IPS-15b (cell line): Measurements from ENCODE around the gene PTPRJ.

ENCODE experiments used
- H3K27me3 ChIP-seq: one replicate; pipeline ENCODE4 v1.6.1; 2013; ENCODE audit warnings: low read length; ENCODE audit not compliant: control insufficient read depth, insufficient read depth
- H3K36me3 ChIP-seq: one replicate; pipeline ENCODE4 v1.6.1; 2013; ENCODE audit warnings: low read length; ENCODE audit not compliant: control insufficient read depth, insufficient read depth
- H3K4me1 ChIP-seq: one replicate; pipeline ENCODE4 v1.6.1; 2013; ENCODE audit warnings: mild to moderate bottlenecking, low read length; ENCODE audit not compliant: control insufficient read depth, insufficient read depth
- H3K4me3 ChIP-seq: one replicate; pipeline ENCODE4 v1.5.1; 2013; ENCODE audit warnings: low read depth, low read length
- H3K9ac ChIP-seq: one replicate; pipeline ENCODE4 v1.6.1; 2013; ENCODE audit warnings: low read depth, mild to moderate bottlenecking, low read length
- H3K9me3 ChIP-seq: one replicate; pipeline ENCODE4 v1.6.1; 2013; ENCODE audit warnings: mild to moderate bottlenecking, low read length; ENCODE audit not compliant: control insufficient read depth, insufficient read depth

Gene PTPRJ

DNA sequence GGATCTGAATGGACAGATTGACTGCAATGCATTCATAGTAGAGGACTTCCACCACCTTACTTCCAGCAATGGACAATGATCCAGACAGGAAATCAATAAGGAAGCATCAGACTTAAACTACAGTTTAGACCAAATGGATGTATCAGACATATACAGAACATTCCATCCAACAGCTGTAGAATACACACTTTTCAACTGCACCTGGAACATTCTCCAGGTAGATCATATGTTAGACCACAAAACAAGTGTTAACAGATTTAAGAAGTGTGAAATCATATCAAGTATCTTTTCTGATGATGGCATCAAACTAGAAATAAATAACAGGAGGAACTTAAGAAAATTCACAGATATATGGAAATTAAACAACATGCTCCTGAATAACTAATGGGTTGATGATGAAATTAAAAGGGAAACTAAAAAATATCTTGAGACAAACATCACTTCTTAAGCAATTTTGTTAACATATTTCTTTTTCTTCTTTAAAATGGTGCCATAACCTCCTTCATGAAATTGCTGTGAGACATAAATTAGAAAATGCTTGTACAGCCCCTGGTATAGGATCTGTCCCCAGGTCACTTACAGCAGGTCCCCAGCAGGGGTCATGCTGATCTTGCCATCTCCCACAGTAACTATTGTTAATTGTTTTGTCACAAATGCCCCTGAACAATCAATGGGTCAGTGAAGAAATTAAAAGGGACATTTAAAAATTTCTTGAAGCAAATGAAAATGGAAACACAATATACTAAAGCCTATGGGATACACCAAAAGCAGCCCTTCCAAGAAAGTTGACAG, 136.3 kb downstream of the PTPRJ start:
- Histone ChIP-seq H3K4me3 (no peak overlapping the region), H3K9ac (no peak overlapping the region), H3K4me1 (no peaks in the 10 kb centered on the region), H3K27me3 (no peaks in the 10 kb centered on the region), H3K36me3 (no peaks in the 10 kb centered on the region), H3K9me3 (no peaks in the 10 kb centered on the region)

DNA sequence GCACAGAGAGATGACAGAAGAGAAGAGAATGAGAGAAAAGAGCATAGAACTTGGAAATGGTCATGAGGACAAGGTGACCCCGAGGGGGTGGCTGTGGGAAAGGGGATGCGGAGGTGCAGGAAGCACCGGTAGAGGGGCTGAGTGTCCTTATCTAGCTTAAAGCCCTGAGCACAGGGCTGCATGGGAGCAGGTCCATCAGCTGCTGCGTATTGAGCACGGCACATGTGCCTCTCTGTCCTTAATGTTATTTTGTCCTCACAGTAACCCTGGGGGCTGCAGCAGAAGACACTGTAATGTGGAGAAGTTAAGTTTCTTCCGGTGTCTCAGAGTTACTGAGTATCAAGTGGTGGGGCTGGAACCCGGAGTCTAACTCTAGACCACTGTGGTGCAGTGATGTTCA, 141.9 kb downstream of the PTPRJ start:
- no peaks in the 10 kb centered on the region for H3K36me3 ChIP-seq
- no peaks in the 10 kb centered on the region for H3K27me3 ChIP-seq
- H3K4me1 ChIP-seq, result peaks cover 3% of the 10 kb centered on the region

DNA sequence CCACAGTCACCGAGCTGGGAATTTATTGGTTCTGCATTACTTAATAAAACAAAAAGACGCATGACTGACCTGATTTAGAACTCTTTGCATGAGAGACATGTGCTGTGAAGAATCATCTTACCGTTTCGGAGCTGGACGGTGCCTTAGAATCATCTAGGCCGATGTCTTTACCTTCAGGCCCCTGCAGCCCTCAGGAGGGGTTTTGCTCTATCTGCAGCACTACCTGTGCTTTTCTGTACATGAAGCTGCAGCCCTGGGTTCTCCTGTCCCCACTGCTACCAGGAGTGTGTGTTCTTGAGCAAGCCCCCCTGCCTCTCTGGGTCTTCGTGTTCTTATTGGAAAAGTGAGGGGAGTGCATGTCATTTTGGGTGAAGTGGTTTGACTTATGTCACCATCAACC, 142.3 kb downstream of the PTPRJ start:
- no peaks in the 10 kb centered on the region for H3K9me3 ChIP-seq
- H3K9ac ChIP-seq, result no peak overlapping the region

More for the DNA sequence above, 141.9 kb downstream of the PTPRJ start:
- Histone ChIP-seq H3K9ac (no peak overlapping the region), H3K9me3 (no peaks in the 10 kb centered on the region), H3K4me3 (no peak overlapping the region)

DNA sequence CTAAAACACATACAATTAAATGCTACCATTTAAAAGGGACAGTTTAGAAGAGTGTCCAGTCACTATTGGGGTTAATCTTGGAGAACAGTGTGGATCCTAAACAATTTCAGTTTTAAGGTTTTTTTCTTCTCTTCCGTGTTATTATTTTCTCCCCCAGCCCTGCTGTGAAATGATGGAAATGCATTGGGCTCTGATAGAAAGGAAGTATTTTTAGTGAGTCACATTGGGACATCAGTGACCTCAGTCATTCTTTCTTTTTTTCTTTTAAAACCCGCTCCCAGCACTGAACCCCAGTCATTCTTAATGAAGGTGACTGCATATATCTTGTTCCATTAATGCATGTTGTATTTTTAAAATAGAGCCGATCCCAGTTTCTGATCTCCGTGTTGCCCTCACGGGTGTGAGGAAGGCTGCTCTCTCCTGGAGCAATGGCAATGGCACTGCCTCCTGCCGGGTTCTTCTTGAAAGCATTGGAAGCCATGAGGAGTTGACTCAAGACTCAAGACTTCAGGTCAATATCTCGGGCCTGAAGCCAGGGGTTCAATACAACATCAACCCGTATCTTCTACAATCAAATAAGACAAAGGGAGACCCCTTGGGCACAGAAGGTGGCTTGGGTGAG, 143.0 kb downstream of the PTPRJ start:
- peaks cover 3% of the 10 kb centered on the region for H3K4me1 ChIP-seq
- H3K27me3 ChIP-seq, result no peaks in the 10 kb centered on the region
- no peak overlapping the region for H3K4me3 ChIP-seq
- H3K9ac ChIP-seq, result no peak overlapping the region
- H3K9me3 ChIP-seq, result no peaks in the 10 kb centered on the region
- peaks cover 7% of the 10 kb centered on the region for H3K36me3 ChIP-seq

More for the DNA sequence above, 142.3 kb downstream of the PTPRJ start:
- H3K4me1 ChIP-seq, result peaks cover 3% of the 10 kb centered on the region
- no peak overlapping the region for H3K4me3 ChIP-seq
- no peaks in the 10 kb centered on the region for H3K27me3 ChIP-seq
- H3K36me3 ChIP-seq, result peaks cover under 1% of the 10 kb centered on the region

DNA sequence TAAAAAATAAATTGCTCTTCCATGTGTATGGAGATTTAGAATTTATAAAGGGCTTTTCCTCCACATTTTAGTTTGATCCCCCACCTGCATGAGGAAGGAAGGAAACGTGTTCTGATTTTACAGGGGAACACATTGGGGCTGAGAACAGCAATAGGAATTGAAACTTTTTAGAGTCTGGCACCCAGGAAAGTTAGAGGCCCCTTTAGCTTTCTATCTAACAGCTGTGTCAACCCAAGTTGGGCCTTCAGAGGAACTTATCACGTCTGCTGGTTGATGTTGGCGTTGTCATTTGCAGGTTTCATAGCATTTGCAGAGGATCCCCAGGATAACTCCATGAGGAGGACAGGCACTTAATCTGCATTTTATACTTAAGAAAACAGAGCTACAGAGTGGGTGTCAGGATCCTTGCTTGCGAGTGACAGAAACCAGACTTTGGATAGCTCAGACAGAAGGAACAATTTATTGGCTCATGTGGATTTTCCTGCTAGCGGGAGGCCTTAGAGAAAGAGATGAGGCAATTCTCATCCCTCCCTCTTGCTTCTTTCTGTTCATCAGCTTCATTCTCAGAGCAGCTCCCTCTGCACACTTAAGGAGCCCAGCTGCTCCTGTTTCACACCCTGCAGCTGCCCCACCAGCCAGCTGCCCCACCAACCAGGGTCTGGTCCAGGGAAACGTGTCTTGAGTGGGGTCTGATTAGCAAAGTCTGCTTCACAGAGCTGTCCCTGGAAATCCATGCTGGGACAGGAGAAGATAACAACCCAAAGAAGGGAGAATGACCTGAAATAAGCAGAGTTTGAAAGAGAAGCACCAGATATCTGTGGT, 143.8 kb downstream of the PTPRJ start:
- peaks cover 7% of the 10 kb centered on the region for H3K36me3 ChIP-seq
- H3K4me3 ChIP-seq, result no peak overlapping the region
- H3K9me3 ChIP-seq, result no peaks in the 10 kb centered on the region
- no peak overlapping the region for H3K9ac ChIP-seq
- no peaks in the 10 kb centered on the region for H3K27me3 ChIP-seq
- peaks cover 3% of the 10 kb centered on the region for H3K4me1 ChIP-seq

DNA sequence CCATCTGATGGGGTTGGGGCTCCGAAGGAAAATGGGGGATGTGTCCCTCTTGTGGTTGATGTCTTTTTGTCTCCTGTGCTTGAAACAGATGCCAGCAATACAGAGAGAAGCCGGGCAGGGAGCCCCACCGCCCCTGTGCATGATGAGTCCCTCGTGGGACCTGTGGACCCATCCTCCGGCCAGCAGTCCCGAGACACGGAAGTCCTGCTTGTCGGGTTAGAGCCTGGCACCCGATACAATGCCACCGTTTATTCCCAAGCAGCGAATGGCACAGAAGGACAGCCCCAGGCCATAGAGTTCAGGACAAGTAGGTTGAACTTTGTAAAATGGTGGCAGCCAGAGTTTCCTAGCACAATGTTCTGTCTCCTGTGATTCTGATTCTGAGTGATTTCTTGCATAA, 144.5 kb downstream of the PTPRJ start:
- H3K9ac ChIP-seq, result no peak overlapping the region
- no peaks in the 10 kb centered on the region for H3K9me3 ChIP-seq
- H3K4me1 ChIP-seq, result peaks cover 3% of the 10 kb centered on the region
- peaks cover 7% of the 10 kb centered on the region for H3K36me3 ChIP-seq
- H3K4me3 ChIP-seq, result no peak overlapping the region
- H3K27me3 ChIP-seq, result no peaks in the 10 kb centered on the region

DNA sequence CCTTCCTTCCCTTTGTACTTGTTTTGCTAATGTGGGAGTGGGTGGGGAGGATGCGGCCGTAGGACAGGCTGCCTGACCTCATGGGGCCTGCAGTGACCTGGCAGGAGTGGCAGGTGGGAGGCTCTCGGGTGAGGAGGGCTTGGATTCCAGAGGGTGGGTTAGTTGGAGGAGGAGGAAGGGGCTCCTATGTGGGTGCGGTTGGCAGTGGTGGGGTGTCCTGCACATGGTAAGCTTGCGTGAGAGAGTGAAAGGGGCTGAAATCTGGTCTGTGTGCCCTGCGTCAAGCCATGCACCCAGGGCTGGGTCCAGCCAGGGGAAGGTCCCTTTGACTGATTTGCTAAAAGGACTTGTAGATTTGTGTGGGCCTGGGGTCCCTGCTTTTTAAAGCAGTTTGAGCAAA, 145.5 kb downstream of the PTPRJ start:
- Histone ChIP-seq H3K27me3 (no peaks in the 10 kb centered on the region), H3K4me3 (no peak overlapping the region), H3K36me3 (peaks cover 11% of the 10 kb centered on the region), H3K4me1 (peaks cover 3% of the 10 kb centered on the region), H3K9me3 (no peaks in the 10 kb centered on the region), H3K9ac (no peak overlapping the region)

DNA sequence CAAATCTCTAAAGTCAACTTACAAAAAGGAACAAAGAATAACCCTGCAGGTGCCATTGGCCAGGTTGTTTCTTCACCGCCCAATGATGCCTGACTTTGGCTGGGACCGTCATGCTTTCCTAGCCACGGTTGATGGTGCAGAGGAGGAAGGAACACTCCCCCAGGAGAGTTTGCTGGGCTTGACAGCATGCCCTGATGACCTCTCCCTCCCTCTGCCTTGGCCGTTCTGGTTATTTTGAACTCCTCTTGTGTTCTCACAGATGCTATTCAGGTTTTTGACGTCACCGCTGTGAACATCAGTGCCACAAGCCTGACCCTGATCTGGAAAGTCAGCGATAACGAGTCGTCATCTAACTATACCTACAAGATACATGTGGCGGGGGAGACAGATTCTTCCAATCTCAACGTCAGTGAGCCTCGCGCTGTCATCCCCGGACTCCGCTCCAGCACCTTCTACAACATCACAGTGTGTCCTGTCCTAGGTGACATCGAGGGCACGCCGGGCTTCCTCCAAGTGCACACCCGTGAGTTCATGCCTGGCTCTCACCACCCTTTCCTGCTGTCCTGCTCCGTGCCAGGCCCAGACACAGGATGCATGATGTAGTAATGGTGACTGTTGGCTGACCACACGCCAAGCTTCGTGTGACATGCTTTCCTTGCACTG, 147.3 kb downstream of the PTPRJ start:
- Histone ChIP-seq H3K4me3 (no peak overlapping the region), H3K9me3 (no peaks in the 10 kb centered on the region), H3K27me3 (no peaks in the 10 kb centered on the region), H3K9ac (no peak overlapping the region), H3K4me1 (peaks cover 3% of the 10 kb centered on the region), H3K36me3 (peaks cover 11% of the 10 kb centered on the region)

DNA sequence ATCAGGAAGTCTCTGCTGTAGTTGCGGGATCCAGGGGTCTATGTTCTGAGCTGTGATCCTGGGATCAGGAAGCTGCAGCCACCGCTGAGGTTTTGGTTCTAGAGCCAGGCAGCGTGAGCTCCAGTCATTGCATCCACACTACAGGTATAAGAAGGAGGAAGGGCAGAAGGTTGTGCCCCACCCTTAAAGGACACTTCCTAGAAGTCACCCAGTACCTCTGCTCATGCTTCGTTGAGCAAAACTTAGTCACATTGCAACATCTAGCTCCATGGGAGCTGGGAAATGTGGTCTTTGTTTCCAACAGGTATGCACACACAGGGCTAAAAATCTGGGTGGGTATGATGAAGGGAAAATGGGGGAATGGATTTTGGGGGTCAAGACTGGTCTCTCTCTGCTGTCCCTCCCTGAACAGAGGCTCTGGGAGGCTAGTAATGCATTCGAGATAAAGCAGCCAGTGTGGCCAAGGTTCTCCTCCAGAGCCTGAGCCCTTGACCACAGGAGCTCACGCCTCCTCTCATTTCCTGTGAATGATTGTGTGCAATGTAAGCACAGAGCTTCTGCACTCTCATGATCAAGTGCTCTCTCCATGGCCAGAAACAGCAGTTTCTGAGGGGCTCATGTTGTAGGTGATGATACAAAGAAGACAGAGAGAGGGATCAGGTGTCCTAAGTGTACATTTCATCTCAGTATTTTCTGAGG, 149.5 kb downstream of the PTPRJ start:
- Histone ChIP-seq H3K9ac (no peak overlapping the region), H3K4me3 (no peak overlapping the region), H3K9me3 (no peaks in the 10 kb centered on the region), H3K36me3 (peaks cover 11% of the 10 kb centered on the region), H3K4me1 (peaks cover 3% of the 10 kb centered on the region), H3K27me3 (no peaks in the 10 kb centered on the region)

DNA sequence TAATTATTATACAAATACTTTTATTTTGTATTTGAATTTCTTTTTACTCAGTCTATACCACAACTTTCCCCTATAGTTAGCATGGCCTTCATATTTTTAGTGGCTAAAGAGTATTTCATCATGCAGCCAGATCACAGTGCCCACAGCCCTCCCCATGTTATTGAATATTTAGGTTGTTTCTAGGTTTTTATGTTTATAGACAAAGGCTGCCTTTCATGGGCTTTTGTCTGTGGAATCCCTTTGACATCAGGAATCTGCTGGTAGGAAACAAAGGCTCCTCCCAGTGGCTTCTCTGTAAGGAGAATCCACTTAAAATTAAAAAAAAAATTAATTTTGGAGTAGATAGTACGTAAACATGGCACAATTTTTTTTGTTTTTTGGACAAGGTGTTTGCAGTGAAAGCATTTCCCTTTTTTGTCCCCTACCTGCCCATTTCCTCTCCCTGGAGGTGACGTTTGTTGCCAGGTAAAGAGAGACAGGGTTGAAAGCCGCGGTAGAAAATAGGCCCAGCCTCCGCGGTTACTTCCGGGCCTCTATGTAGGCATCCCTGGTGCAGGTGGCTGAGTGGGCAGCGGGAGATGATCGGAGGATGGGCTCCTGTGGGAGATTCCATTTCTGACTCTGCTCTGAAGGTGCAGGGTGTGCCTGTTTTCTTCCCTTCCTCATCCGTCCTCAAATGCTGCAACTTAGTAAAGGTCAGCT, 154.0 kb downstream of the PTPRJ start:
- Histone ChIP-seq H3K4me3 (no peak overlapping the region), H3K27me3 (no peaks in the 10 kb centered on the region), H3K4me1 (no peaks in the 10 kb centered on the region), H3K9me3 (no peaks in the 10 kb centered on the region), H3K9ac (no peak overlapping the region), H3K36me3 (peaks cover 4% of the 10 kb centered on the region)
